Nephron (organoid): ENCODE measurements around the gene TJP1.

Experiments
- H3K27ac Mint-ChIP-seq, 3 experiments: 2 replicates each; pipeline ENCODE4 v1.8.0; 2020; ENCODE audit warnings: mixed read lengths in 3 of 3, mild to moderate bottlenecking in 2 of 3, moderate library complexity in 1 of 3
- H3K27me3 Mint-ChIP-seq: 2 replicates; pipeline ENCODE4 v1.8.0; 2021; ENCODE audit warnings: low read depth, mild to moderate bottlenecking, moderate library complexity, mixed read lengths
- H3K36me3 Mint-ChIP-seq: 2 replicates; pipeline ENCODE4 v1.8.0; 2020; ENCODE audit warnings: low read depth, mixed read lengths
- H3K4me1 Mint-ChIP-seq: 2 replicates; pipeline ENCODE4 v1.8.0; 2020; ENCODE audit warnings: mixed read lengths
- H3K4me3 Mint-ChIP-seq, 3 experiments: 2 replicates each; pipeline ENCODE4 v1.8.0; 2020; ENCODE audit warnings: mild to moderate bottlenecking in 3 of 3, mixed read lengths in 3 of 3, moderate library complexity in 2 of 3
- H3K9me3 Mint-ChIP-seq: 2 replicates; pipeline ENCODE4 v1.8.0; 2020; ENCODE audit warnings: mixed read lengths
- TF ChIP-seq, protein P1 (sequence below), 3 experiments: fragments of 200-600 bp; sonication (generic); IDR thresholded peaks; one replicate each; pipeline ENCODE4 v1.5.0; 2021; ENCODE audit warnings: antibody characterized with exemption in 3 of 3; ENCODE audit not compliant: unreplicated experiment in 3 of 3

The TJP1 gene

DNA sequence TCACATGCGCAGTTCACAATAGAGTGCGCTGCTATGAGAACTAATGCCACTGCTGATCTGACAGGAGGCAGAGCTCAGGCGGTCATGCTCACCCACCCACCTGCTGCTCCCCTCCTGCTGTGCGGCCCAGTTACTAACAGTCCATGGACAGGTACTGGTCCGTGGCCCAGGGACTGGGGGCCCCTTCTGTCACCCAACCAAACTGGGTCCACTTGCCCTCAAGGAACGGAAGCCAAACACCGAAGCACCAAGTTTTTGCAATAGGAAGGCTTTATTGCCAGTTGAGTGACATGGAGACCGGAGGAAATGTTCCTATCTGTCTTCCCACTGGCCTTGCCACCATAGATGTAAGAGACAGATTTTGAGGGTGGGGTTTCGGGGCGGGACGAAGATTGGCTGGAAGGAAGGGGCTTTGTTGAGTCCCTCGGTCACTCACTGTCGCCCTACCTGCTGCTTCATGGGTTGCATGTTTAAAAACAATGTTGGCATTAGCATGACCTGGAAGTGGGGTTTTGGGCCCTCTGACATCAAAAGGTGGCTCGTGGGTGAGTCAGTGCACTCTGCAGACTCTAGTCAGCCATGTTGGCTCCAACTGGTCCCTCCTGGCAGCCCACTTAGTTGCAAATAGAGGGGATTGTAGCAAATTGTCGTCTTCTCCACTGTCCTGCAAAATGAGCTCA lies 141.0 kb downstream of the TJP1 start:
- Mint-ChIP-seq H3K9me3 (peaks cover under 1% of the 10 kb centered on the region), H3K27ac (no peak overlapping the region), H3K36me3 (peaks cover 3% of the 10 kb centered on the region), H3K27me3 (peaks cover 28% of the 10 kb centered on the region), H3K4me1 (peaks cover 12% of the 10 kb centered on the region), H3K4me3 (no peak overlapping the region)
- TF ChIP-seq, protein P1, sequence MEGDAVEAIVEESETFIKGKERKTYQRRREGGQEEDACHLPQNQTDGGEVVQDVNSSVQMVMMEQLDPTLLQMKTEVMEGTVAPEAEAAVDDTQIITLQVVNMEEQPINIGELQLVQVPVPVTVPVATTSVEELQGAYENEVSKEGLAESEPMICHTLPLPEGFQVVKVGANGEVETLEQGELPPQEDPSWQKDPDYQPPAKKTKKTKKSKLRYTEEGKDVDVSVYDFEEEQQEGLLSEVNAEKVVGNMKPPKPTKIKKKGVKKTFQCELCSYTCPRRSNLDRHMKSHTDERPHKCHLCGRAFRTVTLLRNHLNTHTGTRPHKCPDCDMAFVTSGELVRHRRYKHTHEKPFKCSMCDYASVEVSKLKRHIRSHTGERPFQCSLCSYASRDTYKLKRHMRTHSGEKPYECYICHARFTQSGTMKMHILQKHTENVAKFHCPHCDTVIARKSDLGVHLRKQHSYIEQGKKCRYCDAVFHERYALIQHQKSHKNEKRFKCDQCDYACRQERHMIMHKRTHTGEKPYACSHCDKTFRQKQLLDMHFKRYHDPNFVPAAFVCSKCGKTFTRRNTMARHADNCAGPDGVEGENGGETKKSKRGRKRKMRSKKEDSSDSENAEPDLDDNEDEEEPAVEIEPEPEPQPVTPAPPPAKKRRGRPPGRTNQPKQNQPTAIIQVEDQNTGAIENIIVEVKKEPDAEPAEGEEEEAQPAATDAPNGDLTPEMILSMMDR (IDR thresholded peaks at IDR 0.05; ENCODE audit: unreplicated experiment in 3 of 3) = no peak

DNA sequence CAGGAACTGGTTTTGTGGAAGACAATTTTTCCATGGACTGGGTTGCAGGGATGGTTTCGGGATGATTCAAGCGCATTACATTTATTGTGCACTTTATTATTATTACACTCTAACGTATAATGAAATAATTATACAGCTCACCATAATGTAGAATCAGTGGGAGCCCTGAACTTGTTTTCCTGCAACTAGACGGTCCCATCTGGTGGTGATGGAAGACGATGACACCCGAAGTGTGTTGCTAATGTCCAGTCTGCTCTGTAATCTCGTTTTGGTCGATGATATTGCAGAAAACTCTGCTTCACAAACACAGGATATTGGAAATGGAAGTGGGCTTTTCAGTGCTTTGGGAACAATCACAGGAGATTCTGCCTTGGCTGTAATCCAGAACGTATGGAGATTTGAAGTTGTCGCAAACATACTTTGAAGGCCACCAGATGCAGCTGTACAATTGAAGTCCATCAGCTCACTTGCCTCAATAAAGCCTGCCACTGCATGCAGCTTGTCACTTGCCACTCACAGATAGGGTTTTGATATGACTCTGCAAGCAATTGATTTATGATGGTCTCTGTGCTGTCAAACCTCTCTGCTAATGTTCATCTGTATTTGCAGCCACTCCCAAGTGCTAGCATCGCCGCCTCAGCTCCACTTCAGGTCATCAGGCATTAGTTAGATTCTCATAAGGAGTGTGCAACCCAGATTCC lies 141.7 kb downstream of the TJP1 start:
- Mint-ChIP-seq H3K36me3 (peaks cover 3% of the 10 kb centered on the region), H3K27ac (no peak overlapping the region), H3K4me3 (no peak overlapping the region), H3K27me3 (peaks cover 30% of the 10 kb centered on the region), H3K9me3 (no peaks in the 10 kb centered on the region), H3K4me1 (peaks cover 11% of the 10 kb centered on the region)
- TF ChIP-seq, protein P1 (IDR thresholded peaks at IDR 0.05; ENCODE audit: unreplicated experiment in 3 of 3) = peak in 1 of 3 experiments; percentile 17

DNA sequence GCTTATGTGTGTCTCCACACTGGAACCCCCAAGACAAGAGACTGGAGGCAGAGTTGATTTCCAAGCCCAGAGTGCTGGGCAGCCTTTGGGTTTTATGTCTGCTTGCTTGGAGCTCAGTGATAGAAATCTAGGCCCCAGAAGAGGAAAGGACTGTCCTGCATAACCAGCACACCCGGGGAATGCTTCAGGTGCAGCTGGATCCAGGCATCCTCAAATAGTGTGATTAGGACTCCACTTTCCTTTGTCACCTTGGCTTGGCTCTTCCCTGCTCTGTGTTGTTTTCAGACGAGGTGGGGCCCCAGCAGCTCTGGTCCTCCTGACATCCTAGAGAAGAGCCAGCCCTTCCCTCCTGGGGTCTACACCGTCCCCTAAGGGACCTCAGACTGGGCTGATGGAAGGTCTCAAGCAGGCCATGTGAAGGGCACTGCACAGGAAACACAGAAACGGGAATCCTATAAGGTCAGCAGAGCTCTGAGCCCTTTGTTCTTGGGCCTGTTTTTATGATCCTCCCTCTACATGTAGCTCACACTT lies 143.7 kb downstream of the TJP1 start:
- Mint-ChIP-seq H3K36me3 (peaks cover 3% of the 10 kb centered on the region), H3K27me3 (peaks cover 42% of the 10 kb centered on the region), H3K4me3 (no peak overlapping the region), H3K9me3 (no peaks in the 10 kb centered on the region), H3K27ac (no peak overlapping the region), H3K4me1 (peaks cover 14% of the 10 kb centered on the region)
- TF ChIP-seq, protein P1 (IDR thresholded peaks at IDR 0.05; ENCODE audit: unreplicated experiment in 3 of 3) = no peak

DNA sequence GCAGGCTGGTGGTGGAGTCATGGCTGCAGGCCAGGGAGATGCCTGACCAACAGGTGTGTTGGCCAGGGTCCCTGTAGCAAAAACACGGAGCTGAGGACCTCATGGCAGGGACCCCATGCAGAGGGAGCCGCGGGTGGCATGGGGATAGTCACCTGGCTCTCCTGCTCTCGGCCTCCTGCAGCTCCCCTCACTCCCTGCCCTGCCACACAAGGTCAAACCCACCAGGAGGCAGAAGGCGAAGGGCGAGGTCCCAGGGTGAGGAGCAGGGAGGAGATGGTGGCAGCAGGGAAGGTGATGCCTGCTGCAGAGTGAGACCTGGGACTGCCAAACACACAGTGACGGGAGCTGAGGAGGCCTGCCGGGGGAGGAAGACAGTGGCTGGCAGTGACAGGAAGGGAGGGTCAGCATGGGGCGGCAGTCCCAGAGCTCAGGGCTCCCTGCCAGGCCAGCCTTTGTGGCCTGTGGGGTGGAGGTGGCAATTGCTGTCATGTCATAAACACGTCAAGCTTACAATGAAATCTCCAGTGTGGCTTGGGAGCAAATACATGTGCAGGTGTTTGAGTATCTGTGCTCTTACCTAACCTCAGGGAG lies 144.3 kb downstream of the TJP1 start:
- peak overlapping the region in 1 of 3 experiments; percentile 8 for H3K4me3 Mint-ChIP-seq
- H3K27me3 Mint-ChIP-seq = peaks cover 45% of the 10 kb centered on the region
- TF ChIP-seq, protein P1 (IDR thresholded peaks at IDR 0.05; ENCODE audit: unreplicated experiment in 3 of 3) = no peak
- H3K4me1 Mint-ChIP-seq = peaks cover 17% of the 10 kb centered on the region
- no peak overlapping the region for H3K27ac Mint-ChIP-seq
- H3K9me3 Mint-ChIP-seq = no peaks in the 10 kb centered on the region
- peaks cover 3% of the 10 kb centered on the region for H3K36me3 Mint-ChIP-seq

DNA sequence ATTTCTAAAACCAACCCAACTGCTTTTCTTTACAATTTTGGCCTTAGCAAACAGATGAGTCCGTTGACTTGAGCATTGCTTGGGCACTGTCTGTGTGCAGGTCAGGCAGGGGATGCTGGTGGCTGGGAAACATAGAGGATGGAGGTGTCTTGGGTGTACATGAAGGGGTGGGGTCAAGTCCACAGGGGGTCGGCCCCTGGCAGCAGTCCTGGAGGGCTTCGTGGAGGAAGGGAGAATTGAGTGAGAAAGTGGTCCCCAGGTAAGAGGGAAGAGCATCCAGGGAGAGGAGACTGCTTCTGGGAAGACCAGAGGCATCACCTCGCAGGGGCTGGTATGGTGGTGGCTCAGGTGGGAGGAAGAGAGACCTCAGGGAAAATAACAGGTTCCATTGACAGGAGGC lies 144.8 kb downstream of the TJP1 start:
- Mint-ChIP-seq H3K27ac (peak overlapping the region; percentile 39 to 78 (median 40)), H3K4me1 (peaks cover 17% of the 10 kb centered on the region), H3K4me3 (peak overlapping the region; percentile 39 to 60 (median 58)), H3K27me3 (peaks cover 50% of the 10 kb centered on the region), H3K9me3 (no peaks in the 10 kb centered on the region), H3K36me3 (peaks cover 3% of the 10 kb centered on the region)
- TF ChIP-seq, protein P1 (IDR thresholded peaks at IDR 0.05; ENCODE audit: unreplicated experiment in 3 of 3) = no peak
